Neural crest cell (in vitro differentiated cells): ENCODE results near the gene RERE. TPM values are rescaled to one million over a fixed set of nuclear protein-coding genes. Genes with fewer than 3 reads are reported as not detected.

Experiments
- DNase-seq: peaks from one replicate; pipeline ENCODE4 v3.0.0; 2021; ENCODE audit warnings: low read depth, mixed read lengths, low spot score
- H3K27ac Mint-ChIP-seq: one replicate; pipeline ENCODE4 v1.8.0; 2021; ENCODE audit warnings: mild to moderate bottlenecking, mixed read lengths; ENCODE audit not compliant: unreplicated experiment
- H3K27me3 Mint-ChIP-seq: 2 replicates; pipeline ENCODE4 v1.8.0; 2021; ENCODE audit warnings: low read depth, mild to moderate bottlenecking, mixed read lengths
- H3K36me3 Mint-ChIP-seq: 2 replicates; pipeline ENCODE4 v1.8.0; 2021; ENCODE audit warnings: low read depth, mild to moderate bottlenecking, mixed read lengths
- H3K4me1 Mint-ChIP-seq: 2 replicates; pipeline ENCODE4 v1.8.0; 2021; ENCODE audit warnings: mixed read lengths
- H3K4me3 Mint-ChIP-seq: one replicate; pipeline ENCODE4 v1.8.0; 2021; ENCODE audit warnings: mild to moderate bottlenecking, mixed read lengths
- H3K9me3 Mint-ChIP-seq: 2 replicates; pipeline ENCODE4 v1.8.0; 2021; ENCODE audit warnings: mixed read lengths
- total RNA-seq: library from RNA; stranded (reverse); gene quantifications from 2 replicates; pipeline ENCODE4 v1.2.1, GENCODE V29; 2021
- TF ChIP-seq, protein P1 (sequence below): fragments of 200-600 bp; sonication (generic); conservative IDR thresholded peaks from 2 replicates; pipeline ENCODE4 v1.5.0; 2021; ENCODE audit warnings: antibody characterized with exemption, mild to moderate bottlenecking

The RERE gene
- total RNA-seq, 1 donor from 2014 or later = 122 TPM

DNA sequence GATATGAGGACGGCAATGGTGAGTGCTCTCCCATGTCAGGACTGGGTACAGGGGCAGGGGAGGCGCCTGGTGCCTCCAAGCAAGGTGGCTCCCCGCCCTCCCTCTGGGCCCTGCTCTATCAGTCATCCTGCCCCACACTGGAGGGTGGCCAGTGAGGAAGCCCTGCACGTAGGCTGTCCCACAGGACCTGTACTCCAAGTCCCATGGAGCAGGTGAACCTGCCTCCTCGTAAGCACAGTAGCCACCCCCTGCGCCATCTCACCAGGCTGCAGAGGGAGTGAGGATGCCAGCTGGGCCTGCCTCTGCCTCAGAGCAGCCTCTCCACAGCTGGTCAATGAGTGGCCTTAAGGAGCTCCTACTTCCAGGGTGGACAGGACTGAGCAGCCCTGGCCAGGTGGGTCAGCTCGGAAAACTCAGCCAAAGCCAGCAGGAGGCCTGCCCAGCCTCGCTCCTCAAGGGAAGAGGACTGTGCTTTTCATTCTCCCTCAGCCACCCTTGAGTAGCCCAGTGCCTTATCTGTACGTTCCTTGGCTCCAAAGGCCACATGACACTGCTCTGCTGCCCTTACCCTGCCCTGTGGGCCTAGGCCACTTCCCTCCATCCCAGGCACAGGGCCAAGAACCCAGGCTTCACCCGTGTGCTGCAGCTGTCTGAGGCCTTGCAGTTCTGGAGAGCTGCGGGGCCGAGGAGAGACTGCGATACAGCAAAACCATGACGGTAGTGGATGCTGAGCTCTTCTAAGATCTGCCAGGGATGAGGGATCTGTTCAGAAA, 459.9 kb downstream of the RERE start:
- TF ChIP-seq, protein P1, sequence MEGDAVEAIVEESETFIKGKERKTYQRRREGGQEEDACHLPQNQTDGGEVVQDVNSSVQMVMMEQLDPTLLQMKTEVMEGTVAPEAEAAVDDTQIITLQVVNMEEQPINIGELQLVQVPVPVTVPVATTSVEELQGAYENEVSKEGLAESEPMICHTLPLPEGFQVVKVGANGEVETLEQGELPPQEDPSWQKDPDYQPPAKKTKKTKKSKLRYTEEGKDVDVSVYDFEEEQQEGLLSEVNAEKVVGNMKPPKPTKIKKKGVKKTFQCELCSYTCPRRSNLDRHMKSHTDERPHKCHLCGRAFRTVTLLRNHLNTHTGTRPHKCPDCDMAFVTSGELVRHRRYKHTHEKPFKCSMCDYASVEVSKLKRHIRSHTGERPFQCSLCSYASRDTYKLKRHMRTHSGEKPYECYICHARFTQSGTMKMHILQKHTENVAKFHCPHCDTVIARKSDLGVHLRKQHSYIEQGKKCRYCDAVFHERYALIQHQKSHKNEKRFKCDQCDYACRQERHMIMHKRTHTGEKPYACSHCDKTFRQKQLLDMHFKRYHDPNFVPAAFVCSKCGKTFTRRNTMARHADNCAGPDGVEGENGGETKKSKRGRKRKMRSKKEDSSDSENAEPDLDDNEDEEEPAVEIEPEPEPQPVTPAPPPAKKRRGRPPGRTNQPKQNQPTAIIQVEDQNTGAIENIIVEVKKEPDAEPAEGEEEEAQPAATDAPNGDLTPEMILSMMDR = no peak
- no peak for DNase-seq
- H3K36me3 Mint-ChIP-seq = peaks cover 14% of the 10 kb centered on the region
- H3K9me3 Mint-ChIP-seq = no peaks in the 10 kb centered on the region
- H3K4me1 Mint-ChIP-seq = peaks cover 14% of the 10 kb centered on the region
- peak overlapping the region; percentile 34 for H3K4me3 Mint-ChIP-seq
- H3K27ac Mint-ChIP-seq = no peak overlapping the region
- H3K27me3 Mint-ChIP-seq = no peaks in the 10 kb centered on the region

DNA sequence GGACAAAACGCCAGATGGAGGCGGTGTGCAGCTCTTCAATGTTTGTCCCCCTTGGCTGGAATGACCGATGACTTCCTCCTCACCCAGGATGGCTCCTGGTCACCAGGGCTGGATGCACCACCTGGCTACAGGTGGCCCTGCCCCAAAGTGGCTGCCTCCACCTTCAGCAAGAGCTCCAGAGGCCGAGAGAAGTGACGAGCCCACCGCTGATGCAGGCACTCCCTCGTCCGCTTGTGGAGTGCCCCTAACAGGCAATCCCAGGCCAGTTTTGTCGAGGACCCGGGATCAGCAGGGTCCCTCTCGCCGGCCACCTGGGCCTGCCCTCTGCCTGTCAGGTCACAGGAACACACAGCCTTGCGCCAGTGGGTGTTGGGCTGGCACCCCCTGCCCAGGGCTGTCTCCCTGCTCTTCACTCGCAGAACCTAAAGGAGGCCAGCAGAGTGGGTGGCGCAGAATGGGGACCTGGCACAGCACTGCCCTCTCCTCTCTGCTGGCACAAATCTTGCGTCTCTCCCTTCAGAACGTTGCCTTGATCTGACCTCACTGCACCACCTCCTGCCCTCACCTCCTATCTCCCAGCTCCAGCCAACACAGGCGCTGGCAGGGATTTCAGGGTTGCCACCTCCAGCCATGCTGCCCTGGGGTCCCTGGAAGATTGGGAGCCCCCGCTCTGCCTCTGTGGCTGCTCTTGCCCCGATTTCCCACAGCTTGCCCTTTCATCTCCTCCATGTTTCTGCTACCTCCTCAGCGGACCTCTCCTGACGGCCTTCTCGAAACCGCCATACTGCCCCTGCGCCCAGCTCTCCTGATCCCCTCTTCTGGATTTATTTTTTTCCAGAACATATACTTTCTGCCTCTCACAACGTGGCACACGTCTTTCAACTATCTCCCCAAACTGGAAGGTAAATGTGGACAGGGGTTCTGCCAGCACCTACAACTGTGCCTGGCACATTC, 460.9 kb downstream of the RERE start:
- Mint-ChIP-seq H3K27me3 (no peaks in the 10 kb centered on the region), H3K36me3 (peaks cover 14% of the 10 kb centered on the region), H3K27ac (peak overlapping the region; percentile 50), H3K9me3 (no peaks in the 10 kb centered on the region), H3K4me3 (peak overlapping the region; percentile 26), H3K4me1 (peaks cover 11% of the 10 kb centered on the region)
- no peak for DNase-seq
- TF ChIP-seq, protein P1 = no peak

DNA sequence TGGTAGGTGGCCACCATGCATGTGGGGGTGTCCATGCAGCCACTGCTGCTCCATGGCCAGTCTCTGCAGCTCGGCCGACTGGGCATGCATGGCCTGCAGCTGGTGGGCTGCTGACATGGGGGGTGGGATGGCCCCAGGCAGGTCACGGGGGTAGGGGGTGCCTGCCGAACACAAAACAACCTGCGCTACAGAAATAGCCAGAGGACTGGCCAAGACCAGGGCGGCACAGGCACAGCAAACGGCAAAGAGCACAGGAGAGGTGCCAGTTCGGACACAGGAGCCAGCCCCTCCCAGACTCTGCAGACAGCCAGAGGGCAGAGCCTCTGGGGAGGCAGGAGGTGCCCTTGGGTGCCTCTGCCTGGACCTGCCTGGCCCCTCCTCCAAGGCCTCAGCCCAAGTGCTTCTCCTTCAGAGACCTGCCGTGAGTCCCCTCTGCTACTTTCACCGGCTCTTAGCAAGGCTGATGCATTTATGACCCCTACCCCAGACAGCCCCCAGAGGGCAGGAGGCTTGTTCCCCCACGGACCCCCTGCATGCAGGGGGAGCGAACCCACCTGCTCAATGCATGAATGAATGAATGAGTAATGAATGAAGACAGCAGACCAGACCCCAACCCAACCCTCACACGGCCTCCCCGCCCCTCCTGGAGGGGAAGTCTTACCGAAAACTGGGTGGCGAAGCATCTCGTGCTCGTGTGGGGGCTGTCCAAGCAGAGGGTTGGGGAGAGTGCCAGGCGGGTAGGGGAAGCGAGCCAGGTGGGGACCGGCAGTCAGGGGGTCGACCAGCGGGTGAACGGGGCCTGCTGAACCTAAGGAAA, 461.8 kb downstream of the RERE start:
- peaks cover 14% of the 10 kb centered on the region for H3K36me3 Mint-ChIP-seq
- TF ChIP-seq, protein P1 = no peak

DNA sequence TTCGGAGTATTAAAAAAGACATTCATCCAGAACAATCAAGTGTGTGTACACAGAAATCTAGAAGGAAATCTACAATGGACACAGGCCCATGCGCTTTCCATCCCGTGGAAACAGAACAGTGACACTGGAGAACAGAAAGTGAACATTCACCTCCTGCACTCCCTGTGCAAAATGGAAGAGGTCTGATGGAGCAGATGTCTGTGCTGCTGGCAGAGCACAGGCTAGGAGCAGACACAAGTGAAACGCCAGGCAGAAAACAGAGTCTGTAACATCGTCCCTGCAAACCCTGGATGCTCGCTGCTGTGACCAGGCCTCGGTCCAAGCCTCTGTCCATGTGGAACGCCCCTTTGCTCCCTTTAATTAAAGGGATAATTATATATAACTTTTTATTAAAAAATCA, 463.4 kb downstream of the RERE start:
- Mint-ChIP-seq H3K4me3 (no peak overlapping the region), H3K36me3 (peaks cover 14% of the 10 kb centered on the region), H3K9me3 (no peaks in the 10 kb centered on the region), H3K27ac (no peak overlapping the region), H3K4me1 (peaks cover 12% of the 10 kb centered on the region), H3K27me3 (no peaks in the 10 kb centered on the region)
- TF ChIP-seq, protein P1 = no peak
- no peak for DNase-seq

More for the DNA sequence above, 461.8 kb downstream of the RERE start:
- Mint-ChIP-seq H3K4me1 (peaks cover 11% of the 10 kb centered on the region), H3K4me3 (no peak overlapping the region), H3K27ac (peak overlapping the region; percentile 90), H3K27me3 (no peaks in the 10 kb centered on the region), H3K9me3 (no peaks in the 10 kb centered on the region)
- DNase-seq = no peak
